GM18909 (cell line): ENCODE data around the gene SYNE4.
"Not testable (repeated sequence)": the region's sequence is repeated elsewhere in the genome, so short reads cannot be mapped to it uniquely, and the experiment has no call there.

Experiments used
- ATAC-seq: cut with Tn5 transposase; IDR thresholded peaks from one replicate; pipeline ENCODE4 v1.9.1; 2021; ENCODE audit warnings: mild to moderate bottlenecking; ENCODE audit not compliant: unreplicated experiment, poor library complexity

The SYNE4 gene

GRCh38 chr19:35959040-35959967, 49.3 kb downstream of the SYNE4 start:
- no peak for ATAC-seq

GRCh38 chr19:35958660-35959039, 50.0 kb downstream of the SYNE4 start:
- no peak for ATAC-seq

- not testable (repeated sequence) for ATAC-seq
These were observed 51.2 kb downstream of the SYNE4 start for GRCh38 chr19:35957411-35957810.

GRCh38 chr19:35955881-35956634, 52.6 kb downstream of the SYNE4 start:
- ATAC-seq: no peak
